T-cell (primary cell): ENCODE results near the gene S100G. TPM values are rescaled to one million over a fixed set of nuclear protein-coding genes. Genes with fewer than 3 reads are reported as not detected.

Experiments
- ATAC-seq, 4 experiments: fragments of 200-7000 bp in 3 of 4; fragments of 150-1000 bp in 1 of 4; cut with Tn5 transposase; replicated peaks in 1 of 4; 1 replicate in 3 of 4; 2 replicates in 1 of 4; pipeline ENCODE4 v1.10.0; 2021; ENCODE audit warnings: moderate library complexity in 3 of 4, mild to moderate bottlenecking in 2 of 4, moderate number of reproducible peaks in 1 of 4
- CTCF ChIA-PET, 2 donors: fragments of 300-600 bp; sonication (Branson Sonifier 250); formaldehyde crosslinking; loops; one replicate each; lab custom pipeline; 2022; ENCODE audit warnings: antibody characterized with exemption in 2 of 2; lab: Charles Lee
- POLR2A ChIA-PET, 2 donors: fragments of 300-600 bp; sonication (Branson Sonifier 250); formaldehyde crosslinking; loops; one replicate each; lab custom pipeline; 2022; ENCODE audit warnings: antibody characterized with exemption in 2 of 2; lab: Charles Lee
- DNase-seq, 35 experiments: peaks; one replicate each; pipeline versions ENCODE4 v3.0.0 to v3.0.0-alpha.2; 2013 to 2023
- H3K27ac ChIP-seq: one replicate; pipeline ENCODE4 v1.5.1; 2013; ENCODE audit warnings: low read length
- H3K27me3 ChIP-seq, 2 experiments: replicated peaks in 1 of 2; 1 replicate in 1 of 2; 2 replicates in 1 of 2; pipeline versions ENCODE4 v1.6.1 to v1.7.0; 2013; ENCODE audit warnings: low read length in 1 of 2, mixed read lengths in 1 of 2; ENCODE audit not compliant: control insufficient read depth in 2 of 2, insufficient read depth in 2 of 2; ENCODE audit errors: extremely low read depth in 1 of 2
- H3K36me3 ChIP-seq, 2 donors: 1 replicate in 1 of 2; 2 replicates in 1 of 2; pipeline versions ENCODE4 v1.6.1 to v1.7.0; 2013; ENCODE audit warnings: low read length in 1 of 2; ENCODE audit not compliant: control insufficient read depth in 2 of 2, insufficient read depth in 1 of 2; ENCODE audit errors: extremely low read depth in 1 of 2
- H3K4me1 ChIP-seq, 2 experiments: 1 replicate in 1 of 2; 2 replicates in 1 of 2; pipeline versions ENCODE4 v1.6.1 to v1.7.0; 2013; ENCODE audit warnings: low read length in 2 of 2, mixed read lengths in 1 of 2; ENCODE audit not compliant: insufficient read depth in 2 of 2, control insufficient read depth in 1 of 2; ENCODE audit errors: extremely low read depth in 1 of 2
- H3K4me3 ChIP-seq, 2 donors: 1 replicate in 1 of 2; 2 replicates in 1 of 2; pipeline versions ENCODE4 v1.5.1 to v1.7.0; 2013; ENCODE audit warnings: mild to moderate bottlenecking in 2 of 2, low read length in 1 of 2, moderate library complexity in 1 of 2; ENCODE audit not compliant: control insufficient read depth in 1 of 2; ENCODE audit errors: extremely low read depth in 1 of 2
- H3K9me3 ChIP-seq: 2 replicates; pipeline ENCODE4 v1.7.0; 2013
- H3K27ac Mint-ChIP-seq, 2 donors: one replicate each; pipeline ENCODE4 v1.8.0; 2020 to 2021; ENCODE audit warnings: mild to moderate bottlenecking in 2 of 2, mixed read lengths in 2 of 2
- H3K27me3 Mint-ChIP-seq, 2 donors: one replicate each; pipeline ENCODE4 v1.8.0; 2021 to 2022; ENCODE audit warnings: mixed read lengths in 2 of 2
- H3K36me3 Mint-ChIP-seq: one replicate; pipeline ENCODE4 v1.8.0; 2021; ENCODE audit warnings: mixed read lengths
- H3K4me1 Mint-ChIP-seq, 3 donors: one replicate each; pipeline ENCODE4 v1.8.0; 2020 to 2022; ENCODE audit warnings: mixed read lengths in 3 of 3, mild to moderate bottlenecking in 1 of 3
- H3K4me3 Mint-ChIP-seq, 3 donors: one replicate each; pipeline ENCODE4 v1.8.0; 2020 to 2022; ENCODE audit warnings: mild to moderate bottlenecking in 3 of 3, mixed read lengths in 3 of 3, moderate library complexity in 3 of 3
- H3K9me3 Mint-ChIP-seq, 3 donors: one replicate each; pipeline ENCODE4 v1.8.0; 2020 to 2022; ENCODE audit warnings: mixed read lengths in 3 of 3
- WGBS: methylation state at CpG from one replicate; pipeline ENCODE4 v1.1.5; 2013; ENCODE audit warnings: missing lambda C conversion rate; ENCODE audit not compliant: insufficient coverage; 5-methylcytosine and 5-hydroxymethylcytosine counted together
- total RNA-seq, 35 experiments: library from RNA in 6 of 35; stranded (reverse) in 6 of 35; fragments of 120-200 nt in 1 of 35; gene quantifications; one replicate each; pipeline versions ENCODE4 v1.2.1 to v1.2.4 and lab custom pipeline; 2013 to 2026

The S100G gene
- total RNA-seq, 5 donors from 2014 or later (not counting 1 experiment from before 2014, with no cell fraction given) = not detected

- Histone ChIP-seq H3K4me3 (no peak overlapping the region), H3K9me3 (no peaks in the 10 kb centered on the region), H3K36me3 (no peaks in the 10 kb centered on the region), H3K27ac (no peak overlapping the region), H3K27me3 (no peaks in the 10 kb centered on the region), H3K4me1 (no peaks in the 10 kb centered on the region)
- no peak overlapping the region for H3K27ac Mint-ChIP-seq
- peaks cover 0 to 8% of the 10 kb centered on the region in 2 donors for H3K27me3 Mint-ChIP-seq
- no peak for DNase-seq
- no peaks in the 10 kb centered on the region for H3K9me3 Mint-ChIP-seq
- no peak overlapping the region for H3K4me3 Mint-ChIP-seq
- no CpG with 5 or more reads among the region's 7 CpGs for WGBS
- no peaks in the 10 kb centered on the region for H3K4me1 Mint-ChIP-seq
- H3K36me3 Mint-ChIP-seq = peaks cover 9% of the 10 kb centered on the region
- ATAC-seq = no peak
- POLR2A ChIA-PET = no interaction called here
- CTCF ChIA-PET = no interaction called here
Measured at GRCh38 chrX:16653424-16653823, 3.5 kb downstream of the S100G start.

GRCh38 chrX:16654093-16654492 lies 4.1 kb downstream of the S100G start:
- H3K27me3 ChIP-seq = no peaks in the 10 kb centered on the region
- Mint-ChIP-seq H3K4me3 (no peak overlapping the region), H3K9me3 (no peaks in the 10 kb centered on the region), H3K4me1 (no peaks in the 10 kb centered on the region), H3K27ac (no peak overlapping the region), H3K36me3 (peaks cover 12% of the 10 kb centered on the region), H3K27me3 (peaks cover 0 to 8% of the 10 kb centered on the region in 2 donors)
- no peak overlapping the region for H3K27ac ChIP-seq
- ATAC-seq = no peak
- no peak overlapping the region for H3K4me3 ChIP-seq
- DNase-seq = no peak
- no peaks in the 10 kb centered on the region for H3K9me3 ChIP-seq
- no peaks in the 10 kb centered on the region for H3K36me3 ChIP-seq
- ChIA-PET POLR2A (no interaction called here), CTCF (no interaction called here)
- H3K4me1 ChIP-seq = no peaks in the 10 kb centered on the region
- WGBS = 89% methylated on average over 1 of the region's 3 CpGs

- Histone ChIP-seq H3K36me3 (no peaks in the 10 kb centered on the region), H3K27ac (no peak overlapping the region), H3K27me3 (no peaks in the 10 kb centered on the region), H3K4me3 (no peak overlapping the region), H3K4me1 (no peaks in the 10 kb centered on the region), H3K9me3 (no peaks in the 10 kb centered on the region)
- Mint-ChIP-seq H3K9me3 (no peaks in the 10 kb centered on the region), H3K4me1 (no peaks in the 10 kb centered on the region), H3K36me3 (peaks cover 11% of the 10 kb centered on the region), H3K4me3 (no peak overlapping the region), H3K27ac (no peak overlapping the region), H3K27me3 (peaks cover 0 to 3% of the 10 kb centered on the region in 2 donors)
- ChIA-PET POLR2A (no interaction called here), CTCF (no interaction called here)
- ATAC-seq (no peak), DNase-seq (no peak)
- no CpG with 5 or more reads among the region's 2 CpGs for WGBS
Measured at GRCh38 chrX:16658284-16658683, 8.3 kb downstream of the S100G start.

- WGBS = no CpG with 5 or more reads among the region's 1 CpG
- Mint-ChIP-seq H3K27ac (no peak overlapping the region), H3K4me1 (no peaks in the 10 kb centered on the region), H3K36me3 (peaks cover 11% of the 10 kb centered on the region), H3K9me3 (no peaks in the 10 kb centered on the region), H3K4me3 (no peak overlapping the region), H3K27me3 (peaks cover 0 to 6% of the 10 kb centered on the region in 2 donors)
- ChIA-PET CTCF (no interaction called here), POLR2A (no interaction called here)
- H3K4me1 ChIP-seq = no peaks in the 10 kb centered on the region
- no peak overlapping the region for H3K27ac ChIP-seq
- no peaks in the 10 kb centered on the region for H3K36me3 ChIP-seq
- H3K27me3 ChIP-seq = no peaks in the 10 kb centered on the region
- DNase-seq = no peak
- ATAC-seq = no peak
- H3K4me3 ChIP-seq = no peak overlapping the region
- no peaks in the 10 kb centered on the region for H3K9me3 ChIP-seq
Measured at GRCh38 chrX:16659321-16659720, 9.4 kb downstream of the S100G start.

GRCh38 chrX:16661495-16661894 lies 11.5 kb downstream of the S100G start:
- Histone ChIP-seq H3K4me3 (no peak overlapping the region), H3K4me1 (no peaks in the 10 kb centered on the region), H3K36me3 (no peaks in the 10 kb centered on the region), H3K27me3 (no peaks in the 10 kb centered on the region), H3K27ac (no peak overlapping the region), H3K9me3 (no peaks in the 10 kb centered on the region)
- ATAC-seq (no peak), DNase-seq (no peak)
- H3K9me3 Mint-ChIP-seq = no peaks in the 10 kb centered on the region
- no peak overlapping the region for H3K27ac Mint-ChIP-seq
- ChIA-PET POLR2A (no interaction called here), CTCF (no interaction called here)
- no peaks in the 10 kb centered on the region for H3K4me1 Mint-ChIP-seq
- no CpG with 5 or more reads among the region's 2 CpGs for WGBS
- peaks cover 21% of the 10 kb centered on the region for H3K36me3 Mint-ChIP-seq
- H3K27me3 Mint-ChIP-seq = peaks cover 0 to 8% of the 10 kb centered on the region in 2 donors
- H3K4me3 Mint-ChIP-seq = no peak overlapping the region

GRCh38 chrX:16662402-16662801 lies 12.4 kb downstream of the S100G start:
- no peaks in the 10 kb centered on the region for H3K4me1 Mint-ChIP-seq
- CTCF ChIA-PET = interaction anchor here (0.7 kb wide), 2 partner anchors 13 to 805 kb away, joined by 3 read pairs; no protein-coding TSS in a partner anchor
- H3K4me3 ChIP-seq = no peak overlapping the region
- H3K9me3 ChIP-seq = no peaks in the 10 kb centered on the region
- no peaks in the 10 kb centered on the region for H3K4me1 ChIP-seq
- POLR2A ChIA-PET = no interaction called here
- DNase-seq (no peak), ATAC-seq (no peak)
- no CpG with 5 or more reads among the region's 2 CpGs for WGBS
- H3K27ac ChIP-seq = no peak overlapping the region
- no peaks in the 10 kb centered on the region for H3K36me3 ChIP-seq
- H3K36me3 Mint-ChIP-seq = peaks cover 20% of the 10 kb centered on the region
- H3K4me3 Mint-ChIP-seq = no peak overlapping the region
- peaks cover 0 to 7% of the 10 kb centered on the region in 2 donors for H3K27me3 Mint-ChIP-seq
- H3K27me3 ChIP-seq = no peaks in the 10 kb centered on the region
- no peak overlapping the region for H3K27ac Mint-ChIP-seq
- H3K9me3 Mint-ChIP-seq = no peaks in the 10 kb centered on the region

GRCh38 chrX:16664074-16664473 lies 14.1 kb downstream of the S100G start:
- peaks cover 17% of the 10 kb centered on the region for H3K36me3 Mint-ChIP-seq

More at GRCh38 chrX:16664074-16664473, 14.1 kb downstream of the S100G start:
- no peaks in the 10 kb centered on the region for H3K27me3 ChIP-seq
- no peaks in the 10 kb centered on the region for H3K9me3 Mint-ChIP-seq
- H3K4me3 ChIP-seq = no peak overlapping the region
- H3K4me3 Mint-ChIP-seq = no peak overlapping the region
- H3K36me3 ChIP-seq = no peaks in the 10 kb centered on the region
- H3K27ac ChIP-seq = no peak overlapping the region
- no peak overlapping the region for H3K27ac Mint-ChIP-seq
- no peak for ATAC-seq
- H3K4me1 ChIP-seq = no peaks in the 10 kb centered on the region
- ChIA-PET CTCF (interaction anchor here (0.5 to 1.0 kb wide), 5 partner anchors 101 to 541 kb away, joined by 3 to 5 read pairs (median 3); partner anchors contain the start of gene GRPR (in 1 of the 2)), POLR2A (no interaction called here)
- H3K9me3 ChIP-seq = no peaks in the 10 kb centered on the region
- peaks cover 0 to 5% of the 10 kb centered on the region in 2 donors for H3K27me3 Mint-ChIP-seq
- DNase-seq = no peak
- WGBS = no CpG with 5 or more reads among the region's 5 CpGs
- H3K4me1 Mint-ChIP-seq = no peaks in the 10 kb centered on the region
